GM19043 (cell line): Measurements from ENCODE around the gene COL4A2.

Experiments
- ATAC-seq: cut with Tn5 transposase; IDR thresholded peaks from one replicate; pipeline ENCODE4 v1.9.1; 2021; ENCODE audit warnings: low read depth; ENCODE audit not compliant: unreplicated experiment

The COL4A2 gene

DNA sequence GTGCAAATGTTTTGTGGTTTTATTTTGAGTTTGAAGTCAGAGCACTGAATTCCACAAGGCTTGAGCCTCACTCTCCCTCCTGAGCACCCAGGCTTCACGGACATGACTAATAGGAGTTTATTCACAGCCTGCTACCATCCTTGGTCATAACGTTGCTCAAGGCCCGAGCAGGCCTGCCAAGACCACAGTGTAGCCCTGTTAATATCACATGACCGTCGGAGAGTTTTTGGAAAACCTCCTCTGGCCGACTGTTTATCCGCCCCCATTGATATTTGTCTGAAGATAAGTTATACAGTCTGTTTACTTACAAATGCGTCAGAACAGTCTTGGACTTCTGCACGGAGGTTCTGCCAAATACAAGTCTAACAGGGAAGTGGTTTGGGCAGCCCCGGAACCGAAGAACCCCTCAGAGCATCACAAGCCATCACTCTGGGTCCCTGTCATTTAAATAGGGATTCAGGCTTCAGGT, 89.9 kb downstream of the COL4A2 start:
- ATAC-seq, result no peak

DNA sequence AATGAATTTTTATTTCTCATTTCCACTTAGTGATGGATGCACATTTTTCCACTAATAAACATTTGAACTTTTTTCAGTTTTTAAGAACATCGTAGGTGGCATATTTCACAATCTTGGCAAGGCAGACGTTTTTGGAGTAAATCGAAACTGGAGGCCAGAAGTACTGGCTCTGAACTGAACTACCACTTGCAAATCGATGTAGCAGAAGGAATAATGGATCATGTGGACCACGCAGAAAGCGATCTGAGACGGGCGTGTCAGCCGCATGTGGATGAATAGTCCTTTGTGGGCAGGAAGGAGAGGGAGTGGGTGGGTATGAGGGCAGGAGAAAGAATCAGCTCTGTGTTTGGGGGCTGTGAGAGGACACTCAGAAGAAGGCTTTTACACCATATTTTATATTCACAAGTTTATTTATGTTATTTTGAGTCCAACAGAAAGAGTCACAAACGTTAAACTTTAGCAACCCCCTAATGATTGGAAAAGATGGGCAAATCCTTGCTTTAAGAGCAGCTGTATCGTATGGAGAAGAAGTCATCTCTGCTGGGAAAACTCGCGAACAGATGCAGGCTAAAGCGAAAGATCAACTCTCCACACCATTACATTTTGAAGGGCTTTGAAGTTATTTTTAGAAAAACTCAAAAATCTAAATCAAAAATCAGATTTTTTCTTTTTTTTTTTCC, 90.5 kb downstream of the COL4A2 start:
- no peak for ATAC-seq

DNA sequence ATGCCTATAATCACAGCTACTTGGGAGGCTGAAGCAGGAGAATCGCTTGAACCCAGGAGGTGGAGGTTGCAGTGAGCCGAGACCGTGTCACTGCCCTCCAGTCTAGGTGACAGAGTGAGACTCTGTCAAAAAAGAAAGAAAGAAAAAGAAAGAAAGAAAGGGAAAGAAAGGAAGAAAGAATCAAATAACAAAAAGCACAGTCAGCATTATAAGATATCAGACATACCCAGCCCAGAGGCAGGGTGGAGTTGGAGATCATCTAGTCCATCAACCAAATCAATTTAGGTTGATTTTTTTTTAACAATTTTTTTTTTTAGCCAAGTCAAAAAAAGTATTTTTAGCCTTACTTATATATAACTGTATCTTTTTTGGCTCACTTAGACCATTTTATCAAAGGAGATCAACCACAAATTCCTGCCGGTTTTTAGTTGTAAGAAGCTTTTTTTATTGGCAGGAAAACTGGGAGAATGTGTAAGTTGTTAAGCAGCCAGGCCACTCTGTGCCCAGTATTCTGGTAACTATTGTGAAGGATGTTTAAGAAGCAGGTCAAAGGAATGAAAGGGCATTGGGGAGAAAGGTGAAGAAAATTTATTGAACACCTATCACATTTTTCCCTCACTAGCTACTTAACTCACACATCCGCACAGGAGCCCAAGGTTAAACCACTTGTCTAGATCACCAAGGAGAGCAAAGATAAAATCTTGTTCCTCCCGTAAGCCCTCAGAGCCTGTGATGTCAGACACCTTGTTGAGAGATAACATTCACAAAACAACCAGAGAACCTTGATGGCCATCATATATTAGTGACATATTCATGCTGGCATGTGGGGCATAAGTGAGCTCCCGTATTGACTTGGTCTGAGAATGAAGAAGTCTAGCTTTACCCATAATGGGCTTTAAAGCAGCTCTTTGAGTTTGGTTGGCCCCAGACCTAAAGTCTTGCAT, 91.8 kb downstream of the COL4A2 start:
- ATAC-seq, result no peak

DNA sequence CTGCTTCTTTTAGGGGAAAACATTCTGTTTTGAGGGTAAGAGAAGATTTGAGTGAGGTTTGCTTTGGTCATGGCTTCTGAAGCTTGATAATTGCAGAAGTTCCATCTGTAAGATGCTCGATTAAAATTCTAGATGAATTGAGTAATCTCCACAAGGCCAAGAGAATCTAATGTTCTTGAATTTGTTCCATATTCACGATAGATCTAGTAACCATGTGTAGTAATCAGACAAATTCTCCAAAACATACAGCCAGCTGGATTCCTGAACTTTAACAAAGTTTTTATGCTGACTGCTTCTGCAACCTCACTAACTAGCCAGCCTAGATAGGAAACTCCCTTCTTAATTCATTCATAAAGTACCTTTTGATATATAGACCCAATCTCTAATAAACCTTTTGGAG, 92.7 kb downstream of the COL4A2 start:
- ATAC-seq, result no peak

DNA sequence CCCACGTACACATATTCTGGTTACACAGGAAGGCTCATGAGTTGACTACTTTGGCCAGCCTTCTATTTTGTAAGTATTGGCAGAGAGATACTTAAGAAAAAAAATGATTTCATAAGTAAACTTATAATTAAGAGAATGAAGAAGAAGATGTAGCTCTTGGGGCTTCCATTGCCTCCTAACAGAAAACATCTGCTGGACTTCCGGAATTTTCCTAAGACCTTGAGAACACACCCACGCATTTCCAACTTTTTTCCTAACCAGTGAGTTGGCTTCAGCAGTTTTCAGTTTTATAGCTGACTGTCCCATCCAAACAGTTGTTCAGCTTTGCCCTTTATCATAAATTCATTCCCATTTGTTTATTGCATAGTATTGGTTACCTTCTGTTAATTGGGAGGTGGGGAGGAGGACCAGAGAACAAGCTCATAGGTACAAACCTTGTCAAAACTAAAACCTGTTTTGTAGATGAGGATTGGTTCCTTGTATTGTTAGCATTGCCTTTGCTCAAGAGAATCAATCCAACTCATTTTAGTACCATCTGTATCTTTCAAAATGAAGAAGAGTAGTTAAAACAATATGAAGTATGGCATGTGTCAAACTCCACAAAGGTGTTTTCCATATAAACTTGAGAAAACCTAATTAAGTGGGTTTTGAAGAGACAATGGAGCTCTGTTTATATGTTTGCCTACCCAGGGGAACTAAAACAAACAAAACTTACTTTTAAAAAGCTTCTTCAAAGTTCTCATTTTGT, 93.9 kb downstream of the COL4A2 start:
- no peak for ATAC-seq

DNA sequence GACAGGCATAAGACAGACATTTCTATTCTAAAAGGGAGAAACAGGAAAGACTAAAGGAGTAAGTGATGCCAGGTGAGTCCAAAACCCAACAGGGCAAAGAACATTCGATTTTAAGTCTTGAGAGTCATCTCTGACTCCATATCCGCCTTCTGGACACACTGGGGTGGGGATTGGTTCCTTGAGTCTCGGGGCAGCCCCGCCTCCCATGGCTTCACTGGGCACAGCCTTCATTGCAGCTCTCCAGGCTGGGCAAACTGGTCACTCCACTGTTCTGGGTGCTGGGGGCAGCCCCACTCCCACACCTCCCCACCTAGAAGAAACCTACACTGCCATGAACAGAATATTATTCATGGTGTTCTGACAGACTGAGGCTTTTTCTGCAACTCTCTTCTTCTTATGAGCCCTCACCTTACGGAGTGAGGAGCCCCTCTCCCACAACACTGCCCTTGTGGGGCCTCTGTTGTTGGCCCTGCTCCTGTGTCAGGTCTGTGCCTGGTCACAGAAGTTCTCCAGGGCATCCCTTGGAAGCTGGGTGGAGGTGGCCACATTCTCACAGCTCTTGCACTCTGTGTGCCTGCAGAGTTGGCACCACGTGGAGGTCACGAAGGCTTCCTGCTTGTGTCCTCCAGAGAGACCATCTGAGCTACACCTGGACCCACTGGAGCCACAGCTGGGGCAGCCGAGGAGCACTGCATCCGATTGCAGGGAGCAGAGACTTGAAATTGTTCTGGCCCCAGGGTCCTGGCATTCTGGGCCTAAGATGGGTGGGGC, 95.4 kb downstream of the COL4A2 start:
- no peak for ATAC-seq

DNA sequence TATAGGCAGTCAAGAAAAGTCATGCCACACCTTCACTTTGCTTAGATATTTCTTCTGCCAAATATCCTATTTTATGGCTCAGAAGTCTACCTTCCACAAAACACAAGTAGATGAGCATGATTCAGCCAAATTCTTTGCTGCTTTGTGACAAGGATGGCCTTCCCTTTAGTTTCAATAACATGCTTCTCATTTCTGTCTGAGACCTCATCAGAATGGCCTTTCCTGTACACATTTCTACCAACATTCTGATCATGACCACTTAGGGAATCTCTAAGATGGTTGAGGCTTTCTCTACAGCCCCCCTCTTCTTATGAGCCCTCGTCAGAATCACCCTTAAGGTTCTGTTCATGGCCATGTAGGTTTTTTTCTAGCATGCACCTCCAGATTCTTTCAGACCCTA, 96.2 kb downstream of the COL4A2 start:
- ATAC-seq, result no peak

DNA sequence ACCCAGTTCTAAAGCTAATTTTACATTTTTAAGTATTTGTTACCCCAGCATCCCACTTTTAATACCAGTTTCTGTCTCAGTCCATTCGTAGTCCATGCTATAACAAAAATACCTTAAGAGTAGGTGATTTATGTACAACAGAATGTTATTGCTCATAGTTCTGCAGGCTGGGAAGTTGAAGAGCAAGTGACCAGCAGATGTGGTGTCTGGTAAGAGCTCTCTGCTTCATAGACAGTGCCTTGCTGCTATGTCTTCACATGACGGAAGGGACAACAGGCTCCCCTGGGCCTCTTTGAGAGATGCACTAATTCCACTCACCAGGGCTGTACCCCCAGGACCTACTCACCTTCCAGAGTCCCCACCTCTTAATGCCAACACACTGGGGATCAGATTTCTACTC, 96.6 kb downstream of the COL4A2 start:
- no peak for ATAC-seq

DNA sequence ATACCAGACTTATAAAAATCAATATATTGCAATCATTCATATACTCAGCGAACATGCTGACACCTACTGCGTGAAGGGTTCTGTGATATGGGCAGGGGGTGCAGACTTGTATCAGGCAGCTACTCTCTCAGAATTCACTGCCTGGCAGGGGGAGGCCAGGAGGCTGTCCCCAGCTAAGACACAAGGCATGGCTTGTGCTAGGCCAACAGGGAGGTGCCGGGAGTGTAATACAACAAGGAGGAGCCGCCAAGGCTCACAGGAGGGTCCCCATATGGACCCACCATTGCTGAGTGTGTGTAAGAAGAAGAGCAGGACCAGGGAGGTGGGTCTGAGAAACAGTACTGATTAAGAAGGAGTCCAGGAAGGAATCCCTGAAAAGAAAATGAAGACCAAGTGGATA, 97.2 kb downstream of the COL4A2 start:
- ATAC-seq, result no peak

DNA sequence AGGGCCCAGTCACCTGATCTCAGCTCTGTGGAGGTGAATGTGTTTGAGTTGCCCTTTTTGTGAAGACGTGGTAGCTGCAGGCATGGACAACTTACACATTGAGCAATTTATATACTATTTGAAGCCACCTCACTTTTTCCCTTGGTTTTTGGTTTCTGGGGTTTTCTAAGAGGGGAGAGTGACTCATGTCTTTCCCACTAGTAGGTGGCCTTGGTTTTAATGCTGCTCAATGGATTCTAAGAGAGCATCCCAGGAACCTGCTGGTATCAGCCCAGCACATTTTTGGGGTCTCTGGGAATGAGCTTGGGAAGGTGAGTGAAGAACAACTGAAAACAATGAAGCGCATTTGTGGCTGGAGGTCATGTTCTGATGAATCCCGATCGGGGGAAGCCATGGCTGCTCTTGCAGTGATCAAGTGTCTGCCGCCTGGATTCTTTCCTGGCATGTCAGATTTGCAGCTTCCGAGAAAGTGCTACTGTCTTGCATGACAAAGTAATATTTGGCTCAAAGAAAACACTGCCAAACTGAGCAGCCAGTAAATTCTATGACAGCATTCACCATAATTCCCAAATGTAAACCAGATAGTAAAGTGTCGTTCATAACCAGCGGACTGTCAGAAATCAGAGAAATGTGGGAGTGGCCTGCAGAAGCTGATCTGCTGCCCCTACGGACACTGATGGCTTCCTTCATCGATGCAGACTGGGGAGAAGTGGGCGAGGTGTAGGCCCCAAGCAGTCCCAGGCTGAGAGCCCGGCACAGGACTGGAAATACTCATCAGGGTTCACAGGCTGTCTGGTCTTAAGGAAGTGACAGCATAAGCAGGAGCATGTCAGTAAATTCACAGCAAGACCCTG, 98.7 kb downstream of the COL4A2 start:
- ATAC-seq, result no peak

DNA sequence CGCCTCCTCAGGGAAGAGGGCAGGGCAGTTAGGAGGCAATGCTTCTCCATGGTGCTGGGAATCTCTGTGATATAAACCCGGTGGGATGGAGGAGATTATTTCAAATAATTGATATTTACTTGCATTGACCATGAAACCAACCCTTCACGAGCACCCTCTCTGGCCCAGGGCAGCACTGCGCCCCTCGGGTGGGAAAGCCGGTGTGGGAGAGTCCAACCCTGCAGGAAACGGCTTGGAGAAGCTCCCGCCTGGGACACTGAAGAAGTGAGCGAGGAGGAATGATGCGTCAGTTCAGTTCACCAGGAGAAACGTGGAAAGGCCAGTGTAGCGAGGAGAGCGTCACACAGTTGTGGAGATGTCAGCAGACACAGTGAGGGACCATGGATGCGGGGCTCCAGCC, 99.9 kb downstream of the COL4A2 start:
- no peak for ATAC-seq

DNA sequence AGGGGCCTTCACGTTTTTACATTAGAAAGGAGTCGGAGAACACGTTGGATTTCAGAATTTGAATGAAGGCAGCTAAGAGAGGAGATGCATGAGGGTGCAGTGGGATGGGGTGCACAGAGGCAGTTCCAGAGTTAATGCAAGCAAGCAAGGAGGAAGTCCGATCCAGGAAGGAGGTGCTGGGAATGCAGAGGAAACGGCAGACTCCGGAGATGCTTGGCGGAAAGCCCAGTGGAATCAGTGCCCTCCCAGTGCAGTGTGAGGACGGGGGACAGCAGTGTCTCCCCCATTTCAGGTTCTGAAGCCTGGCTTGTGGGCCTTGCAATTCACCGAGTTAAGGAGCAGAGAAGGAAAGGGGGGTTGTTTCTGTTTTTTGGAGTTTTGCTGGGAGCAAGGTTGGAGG, 100.4 kb downstream of the COL4A2 start:
- ATAC-seq, result no peak

DNA sequence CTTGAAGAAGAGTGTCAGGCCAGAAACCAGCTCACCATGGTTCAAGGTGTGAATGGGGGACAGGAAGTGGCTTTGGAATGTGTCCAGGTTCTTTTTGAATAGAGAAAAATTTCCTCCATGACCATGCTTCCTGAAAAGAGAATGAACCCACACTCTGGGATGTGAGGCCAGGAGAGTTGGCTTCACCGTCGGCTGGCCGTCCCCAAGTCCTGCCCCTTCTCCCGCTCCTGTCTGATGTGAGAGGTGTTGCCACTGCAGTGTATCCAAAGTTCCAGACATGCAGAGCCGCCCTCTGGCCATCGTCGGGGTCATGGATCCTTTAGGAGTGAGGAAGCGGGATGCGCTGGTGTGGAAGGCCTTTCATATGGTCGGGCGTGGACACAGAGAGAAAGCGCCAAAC, 101.2 kb downstream of the COL4A2 start:
- no peak for ATAC-seq

DNA sequence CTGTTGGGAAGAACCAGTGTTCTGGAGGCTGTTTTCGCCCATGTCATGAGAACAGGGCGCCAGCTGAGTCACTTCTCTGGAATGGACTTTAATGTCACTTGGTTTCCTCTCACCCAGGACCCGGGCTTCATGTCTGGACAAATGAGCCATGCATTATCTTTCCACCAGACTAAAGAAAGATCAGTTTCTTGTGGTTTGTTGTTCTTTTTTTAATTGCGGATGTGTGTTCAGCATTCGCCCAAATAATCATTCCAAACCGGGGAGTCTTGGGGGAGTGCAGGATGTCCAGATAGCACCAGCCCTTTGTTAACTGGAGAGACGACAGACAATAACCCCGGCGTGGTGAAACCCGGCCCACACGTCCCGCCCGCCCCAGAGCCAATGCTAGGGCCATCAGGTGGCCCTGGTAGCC, 102.5 kb downstream of the COL4A2 start:
- ATAC-seq, result no peak

DNA sequence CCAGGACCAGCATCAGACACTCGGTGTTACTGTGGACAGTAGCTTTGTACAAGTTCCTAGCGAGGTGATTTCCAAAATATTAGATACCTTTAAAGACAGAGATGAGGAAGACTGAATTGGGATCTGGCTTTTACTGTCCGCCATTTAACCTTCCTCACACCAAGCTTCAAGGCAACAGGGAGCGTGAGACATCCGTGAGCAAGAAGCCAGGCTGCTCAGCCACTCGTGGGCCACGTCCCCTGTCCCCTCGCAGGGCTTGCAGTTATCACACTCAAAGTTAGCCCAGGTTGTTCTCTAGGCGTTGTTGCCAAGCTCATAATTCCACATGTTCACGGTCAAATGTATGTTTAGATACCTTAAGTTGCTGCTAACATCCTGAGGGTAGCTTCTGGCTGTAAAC, 102.9 kb downstream of the COL4A2 start:
- ATAC-seq, result no peak

DNA sequence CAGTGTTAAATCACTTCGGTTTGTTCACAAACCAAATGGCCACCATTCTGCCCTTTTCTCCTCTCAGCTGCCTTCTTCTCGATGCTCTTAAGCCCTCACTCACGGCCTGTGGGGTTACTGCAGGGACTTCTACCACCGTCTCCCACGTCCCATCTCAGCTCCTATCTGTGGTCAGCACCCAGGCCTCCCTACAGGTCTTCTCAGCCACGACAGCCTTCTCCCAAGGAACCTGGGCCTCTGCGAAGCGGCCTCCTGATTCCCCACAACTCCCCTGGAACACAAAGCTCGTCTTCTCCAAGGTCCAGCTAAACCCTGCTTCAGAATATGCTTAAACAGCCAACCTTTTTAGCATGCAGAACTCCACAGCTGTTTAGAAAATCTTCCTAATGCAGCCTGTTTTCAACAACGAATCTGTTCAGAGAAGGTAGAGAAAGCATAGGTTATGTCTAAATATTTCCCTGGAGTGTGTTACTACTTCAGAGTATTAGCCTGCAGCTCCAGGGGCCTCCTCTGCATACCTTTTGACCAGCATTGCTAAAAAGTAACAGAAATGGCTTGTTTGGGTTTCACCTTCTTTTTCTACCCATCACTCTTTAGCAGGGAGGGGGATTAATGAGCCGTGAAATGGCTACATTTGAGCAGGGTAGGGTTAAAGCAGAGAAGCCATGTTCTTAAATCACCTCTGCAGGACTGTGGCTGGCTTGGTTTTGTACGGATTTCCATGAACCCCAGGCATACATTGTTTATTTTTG, 104.0 kb downstream of the COL4A2 start:
- ATAC-seq, result no peak

DNA sequence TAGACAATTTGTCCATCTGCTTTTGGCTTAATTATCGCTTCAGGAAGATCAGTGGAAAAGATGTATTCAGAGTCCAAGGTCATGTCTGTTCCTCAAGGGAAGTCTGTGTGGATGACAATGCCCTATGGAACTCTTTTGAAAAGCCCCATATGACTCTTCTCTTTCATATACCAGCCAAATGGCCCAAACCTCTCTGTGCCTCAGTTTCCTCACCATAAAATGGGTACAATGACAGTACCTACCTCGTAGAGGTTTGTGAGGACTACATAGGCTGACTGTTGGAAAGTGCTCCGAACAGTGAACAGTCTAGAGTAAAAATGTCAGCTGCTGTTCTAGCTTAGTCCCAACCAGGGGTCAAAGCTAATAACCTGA, 104.6 kb downstream of the COL4A2 start:
- peak; percentile 2 for ATAC-seq

DNA sequence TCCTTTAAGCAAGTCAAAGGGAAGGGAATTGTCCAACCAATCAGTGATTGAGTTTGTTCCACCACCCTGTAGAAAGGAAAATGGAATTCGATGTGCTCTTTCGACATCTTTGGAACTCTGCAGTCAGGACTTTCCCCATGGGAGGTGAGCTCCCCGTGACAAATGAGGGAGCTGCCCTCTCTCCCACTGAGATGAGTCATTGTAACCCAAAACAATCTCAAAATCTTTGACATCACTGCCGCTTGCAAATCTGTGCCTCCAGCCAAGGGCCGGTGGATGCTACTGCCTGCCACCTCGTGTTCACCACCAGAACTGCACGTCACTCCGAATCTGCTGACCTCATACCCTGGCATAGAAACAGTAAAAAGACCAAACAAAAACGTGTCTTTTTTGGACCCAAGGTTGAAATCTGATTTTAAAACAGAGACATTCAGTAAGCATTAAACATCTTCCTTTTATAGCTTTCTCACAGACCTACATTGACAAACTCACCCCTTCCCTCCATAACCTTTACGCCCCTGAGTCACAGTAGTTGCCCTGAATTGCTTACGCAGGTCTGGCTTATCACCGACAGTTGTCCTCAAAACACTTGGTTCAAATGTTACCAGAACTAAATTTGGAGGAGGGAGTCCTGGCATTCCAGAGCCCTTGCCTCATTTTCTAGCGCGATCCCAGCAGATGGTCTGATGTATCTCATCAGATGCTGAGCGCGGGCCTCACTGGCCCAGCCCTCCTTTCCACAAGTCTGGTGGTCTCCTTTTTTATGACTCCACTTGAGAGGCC, 105.2 kb downstream of the COL4A2 start:
- peak; percentile 77 for ATAC-seq
